ENCODE results near the gene SORCS1.

- TF ChIP-seq CTCF (IDR thresholded peaks at IDR 0.05): no peak
- no peak for TF ChIP-seq POLR2A (IDR thresholded peaks at IDR 0.05)
These were observed 588.0 kb downstream of the SORCS1 start for GRCh38 chr10:106576534-106576933.

Data from prostate gland (tissue), 2 donors.